Measurements from ENCODE around the gene ADAMTS19. TPM values are rescaled to one million over a fixed set of nuclear protein-coding genes. Genes with fewer than 3 reads are reported as not detected.

ADAMTS19 gene
- total and polyA plus RNA-seq, 2 of the 8 experiments (the other 6 are each of a cell fraction or from before 2014, with no cell fraction given): 17.3 to 28.8 TPM

DNA sequence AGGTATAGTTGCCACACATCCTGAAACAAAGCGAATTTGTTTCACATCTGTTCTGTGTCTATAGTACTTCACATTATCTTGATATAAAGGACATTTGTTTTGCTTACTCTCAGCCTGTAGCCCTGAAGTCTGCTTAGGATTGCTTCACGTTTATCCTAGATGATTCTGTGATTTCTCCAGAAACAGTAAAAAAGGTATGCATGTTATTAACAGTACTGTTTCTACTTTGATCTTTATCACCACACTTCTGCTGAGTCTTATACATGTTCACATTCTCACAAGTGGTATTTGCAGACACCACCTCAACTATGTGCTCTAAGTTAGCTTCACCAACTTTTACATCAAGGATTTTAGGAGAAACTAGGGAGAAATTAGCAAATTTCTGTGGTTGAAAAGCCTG is 47.4 kb upstream of the ADAMTS19 start:
- no peak overlapping the region for H4K91ac ChIP-seq (replicated peaks; ENCODE audit: insufficient read length, low read length)
- no peaks in the 10 kb centered on the region for H4K20me1 ChIP-seq (replicated peaks in 1 of 2; ENCODE audit: control insufficient read depth in 1 of 2, insufficient read depth in 2 of 2, low read length in 2 of 2)
- no peak overlapping the region for H3K9ac ChIP-seq (replicated peaks in 1 of 4; ENCODE audit: extremely low read depth in 1 of 4, low read depth in 3 of 4, low read length in 3 of 4)
- no peaks in the 10 kb centered on the region; the same call in 1 of the 2 replicates for H3K23me2 ChIP-seq (ENCODE audit: low read depth, low read length)
- H3K27ac ChIP-seq (ENCODE audit: low read depth, low read length): no peak overlapping the region
- H3K4me3 ChIP-seq (ENCODE audit: extremely low read depth in 1 of 4, insufficient read depth in 2 of 4, low read depth in 3 of 4, low read length in 4 of 4): no peak overlapping the region
- no peak overlapping the region for H2BK12ac ChIP-seq (ENCODE audit: low read depth, low read length)
- no peak overlapping the region for H3K18ac ChIP-seq (ENCODE audit: extremely low read depth, low read length)
- no peak overlapping the region for H2BK120ac ChIP-seq (replicated peaks; ENCODE audit: low read depth, low read length)
- H2AFZ ChIP-seq (ENCODE audit: low read length): no peak overlapping the region
- no peaks in the 10 kb centered on the region for H3K79me1 ChIP-seq (ENCODE audit: low read depth, low read length)
- H3K27me3 ChIP-seq (replicated peaks in 1 of 4; ENCODE audit: control insufficient read depth in 3 of 4, extremely low read depth in 1 of 4, insufficient read depth in 3 of 4, low read length in 3 of 4): no peaks in the 10 kb centered on the region
- H2AK5ac ChIP-seq (ENCODE audit: low read depth, low read length): no peak overlapping the region
- no peaks in the 10 kb centered on the region for H3K9me3 ChIP-seq (ENCODE audit: insufficient read depth in 2 of 2, low read depth in 1 of 2, low read length in 1 of 2)
- H3K4ac ChIP-seq (replicated peaks; ENCODE audit: insufficient read length, low read depth, low read length): no peak overlapping the region
- no peak overlapping the region for H3K4me2 ChIP-seq (ENCODE audit: insufficient read depth in 1 of 2, low read depth in 2 of 2, low read length in 2 of 2)
- no peak overlapping the region for H3K56ac ChIP-seq (replicated peaks; ENCODE audit: insufficient read length, low read depth, low read length)
- no peak overlapping the region for H4K8ac ChIP-seq (ENCODE audit: extremely low read depth, insufficient read depth, low read length)
- H3K4me1 ChIP-seq (replicated peaks in 1 of 4; ENCODE audit: control insufficient read depth in 3 of 4, insufficient read depth in 4 of 4, low read length in 3 of 4): peaks cover 0 to 4% (median 3%) of the 10 kb centered on the region in 4 experiments; a peak in 5 of 7 replicates
- no peak overlapping the region for H2BK15ac ChIP-seq (ENCODE audit: low read length)
- no peaks in the 10 kb centered on the region for H3K36me3 ChIP-seq (ENCODE audit: control insufficient read depth in 2 of 4, insufficient read depth in 4 of 4, low read length in 3 of 4)
- no peak overlapping the region for H4K5ac ChIP-seq (ENCODE audit: insufficient read length, low read depth, low read length)
- no peak overlapping the region for H3K23ac ChIP-seq (ENCODE audit: insufficient read length)
- TF ChIP-seq SAP30 (IDR thresholded peaks at IDR 0.05; ENCODE audit: insufficient read depth, insufficient replicate concordance, low read length) (no peak), POLR2A (IDR thresholded peaks at IDR 0.05; ENCODE audit: control extremely low read depth in 1 of 2, low read depth in 2 of 2, low read length in 2 of 2) (no peak), PHF8 (conservative IDR thresholded peaks at IDR 0.05; ENCODE audit: low read depth, low read length) (no peak), CEBPB (IDR thresholded peaks at IDR 0.05; ENCODE audit: low read depth, low read length) (no peak), ASH2L (IDR thresholded peaks at IDR 0.05; ENCODE audit: low read length) (no peak), KDM5A (IDR thresholded peaks at IDR 0.05; ENCODE audit: low read length) (no peak)
- TF ChIP-seq, protein P1, sequence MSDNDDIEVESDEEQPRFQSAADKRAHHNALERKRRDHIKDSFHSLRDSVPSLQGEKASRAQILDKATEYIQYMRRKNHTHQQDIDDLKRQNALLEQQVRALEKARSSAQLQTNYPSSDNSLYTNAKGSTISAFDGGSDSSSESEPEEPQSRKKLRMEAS (IDR thresholded peaks at IDR 0.05): no peak
- POLR2A ChIA-PET (ENCODE audit: partially characterized antibody): no interaction called here
- WGBS, 2 experiments (ENCODE audit: extremely low coverage in 1 of 2, insufficient coverage in 1 of 2, insufficient read length in 1 of 2, insufficient replicate concordance in 2 of 2, low coverage in 1 of 2, low lambda C conversion rate in 2 of 2, missing lambda C conversion rate in 1 of 2): 88% methylated on average over 2 of the region's 2 CpGs; no CpG with 5 or more reads in 1 of the 2 experiments
- FAIRE-seq (no peak), DNase-seq (ENCODE audit: low read depth in 1 of 2, low spot score in 2 of 2) (no peak)
- CTCF ChIA-PET (ENCODE audit: partially characterized antibody): interaction anchor here (1.5 to 1.8 kb wide), 3 partner anchors 13 to 43 kb away, joined by 5 to 6 read pairs (median 5); no protein-coding TSS in a partner anchor
- no peak overlapping the region for H3K14ac ChIP-seq (ENCODE audit: insufficient read length)
- H2BK5ac ChIP-seq (ENCODE audit: low read depth, low read length): no peak overlapping the region
- no peak overlapping the region for H2BK20ac ChIP-seq (ENCODE audit: low read length)
- H3K79me2 ChIP-seq (ENCODE audit: control insufficient read depth in 1 of 2, insufficient read depth in 2 of 2, low read length in 2 of 2): no peaks in the 10 kb centered on the region
